Mammary epithelial cell (primary cell): ENCODE measurements around the gene NBEAL1.

Experiments
- CTCF ChIP-seq, 2 donors: IDR thresholded peaks in 1 of 2; conservative IDR thresholded peaks in 1 of 2; 2 replicates each; pipeline ENCODE4 v1.5.1; 2011 to 2012; ENCODE audit warnings: inconsistent platforms in 2 of 2, low read length in 2 of 2, mild to moderate bottlenecking in 2 of 2, control low read depth in 1 of 2, low read depth in 1 of 2; ENCODE audit not compliant: insufficient read depth in 1 of 2; ENCODE audit errors: extremely low read depth in 1 of 2
- EZH2 ChIP-seq: IDR thresholded peaks from 2 replicates; pipeline ENCODE4 v1.6.1; 2012; ENCODE audit warnings: low read length, inconsistent platforms, borderline replicate concordance

DNA sequence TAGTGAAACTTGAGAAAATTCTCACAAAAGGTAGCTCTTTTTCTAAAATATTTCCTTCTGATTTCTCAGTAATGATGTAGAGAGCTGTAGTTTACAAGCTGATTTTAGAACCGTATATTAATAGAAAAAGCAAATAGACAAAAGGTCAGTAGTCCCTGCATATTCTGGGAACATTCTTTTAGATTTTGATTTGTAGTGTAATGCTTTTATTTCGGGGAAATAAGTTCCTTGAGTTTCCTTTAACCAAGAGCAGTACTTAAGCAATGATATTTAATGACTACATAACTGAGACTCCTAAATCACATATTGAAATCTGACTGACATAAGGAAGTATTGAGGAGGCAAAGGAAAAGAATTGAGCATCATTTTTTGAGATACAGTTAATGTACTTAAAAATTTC is 22.4 kb downstream of the NBEAL1 start:
- TF ChIP-seq CTCF (conservative IDR thresholded peaks at IDR 0.05 in 1 of 2, IDR thresholded peaks at IDR 0.05 in 1 of 2; ENCODE audit: extremely low read depth in 1 of 2, insufficient read depth in 1 of 2, low read depth in 1 of 2, low read length in 2 of 2) (no peak), EZH2 (no peak)
